Testis (tissue), 2 donors: ENCODE results near the gene PDK3.

Experiments
- CTCF ChIP-seq, 3 experiments: fragments of 450-650 bp in 2 of 3; fragments of 200-600 bp in 1 of 3; sonication (generic) in 1 of 3; IDR thresholded peaks; one replicate each; pipeline ENCODE4 v1.5.1; 2016 to 2019; ENCODE audit warnings: antibody characterized with exemption in 3 of 3, mild to moderate bottlenecking in 2 of 3, moderate library complexity in 1 of 3
- POLR2A ChIP-seq: fragments of 450-650 bp; IDR thresholded peaks from one replicate; pipeline ENCODE4 v1.6.1; 2017; ENCODE audit warnings: antibody characterized with exemption, mild to moderate bottlenecking, moderate library complexity

- TF ChIP-seq CTCF (IDR thresholded peaks at IDR 0.05) (no peak), POLR2A (no peak)
These were observed 13.4 kb downstream of the PDK3 start for GRCh38 chrX:24478509-24478908.
